Stimulated activated CD4-positive, alpha-beta T cell treated with anti-CD3 and anti-CD28 coated beads, Interleukin-1b, Interleukin-23, amount 100 ng/mL, for 24 hours (primary cell): Measurements from ENCODE around the gene CFAP20.
"Not testable (repeated sequence)": the region's sequence is repeated elsewhere in the genome, so short reads cannot be mapped to it uniquely, and the experiment has no call there.

Source experiments
- DNase-seq, 4 experiments: peaks; one replicate each; pipeline ENCODE4 v3.0.0-alpha.2; 2020; ENCODE audit warnings: low read depth in 4 of 4, low spot score in 1 of 4

Gene CFAP20

DNA sequence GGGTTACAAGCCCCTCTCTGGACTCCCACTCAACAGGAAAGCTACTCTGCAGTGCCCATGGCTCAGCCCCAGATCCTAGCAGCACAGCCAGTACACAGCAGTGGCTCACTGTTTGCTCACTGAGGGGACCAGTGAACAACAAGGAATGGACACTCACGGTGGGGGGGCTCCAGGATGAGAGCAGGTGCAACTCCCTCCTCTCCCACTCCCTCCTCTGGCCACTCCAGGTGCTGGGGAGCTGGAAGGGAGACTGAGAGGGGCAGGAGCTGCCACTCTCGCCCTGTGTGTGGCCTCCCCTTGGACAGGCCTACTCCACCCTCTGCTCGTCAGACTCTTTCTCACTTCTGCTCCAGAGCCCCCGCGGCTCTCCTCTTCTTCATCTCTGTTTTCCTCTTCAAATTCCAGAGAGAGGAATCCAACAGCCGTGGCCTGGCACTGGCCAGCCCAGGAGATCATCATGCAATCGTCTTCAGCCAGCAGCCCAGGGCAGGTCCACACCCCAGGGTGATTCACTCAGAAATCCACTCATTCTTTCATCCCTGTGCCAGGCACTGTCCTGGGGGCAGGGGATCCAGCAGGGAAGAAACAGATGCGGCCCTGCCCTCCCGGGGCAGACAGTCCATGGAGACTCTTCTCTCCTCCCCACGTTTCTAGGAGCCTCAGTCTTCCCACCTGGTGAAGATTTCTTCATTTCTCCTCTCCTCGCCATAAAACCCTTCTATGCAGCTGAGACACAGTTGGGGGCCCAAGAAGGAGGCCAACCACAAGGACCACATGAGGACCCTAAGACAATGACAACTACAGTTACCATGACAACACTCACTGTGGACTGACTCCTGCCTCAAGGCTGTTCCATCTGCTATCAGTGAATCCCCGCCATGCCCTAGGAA lies 30.7 kb downstream of the CFAP20 start:
- no peak for DNase-seq

DNA sequence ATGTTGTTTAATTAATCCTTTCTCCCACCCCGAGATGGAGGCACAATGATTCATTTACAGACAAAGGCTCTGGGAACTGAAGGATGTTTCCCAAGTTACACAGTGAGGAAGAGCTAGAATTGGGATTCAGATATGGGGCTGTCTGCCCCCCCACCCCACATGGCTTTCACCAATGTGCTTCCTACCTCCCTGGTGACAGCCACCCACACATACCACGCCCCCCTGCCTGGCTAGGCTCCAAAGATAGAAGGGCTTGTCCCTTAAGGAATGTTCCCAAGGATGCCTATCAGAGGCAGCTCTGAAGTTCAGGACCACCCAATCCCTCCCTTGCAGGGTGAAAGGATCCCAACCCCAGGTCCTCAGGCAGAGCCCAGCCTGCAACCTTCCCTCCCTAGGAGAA lies 32.9 kb downstream of the CFAP20 start:
- no peak for DNase-seq

- not testable (repeated sequence) for DNase-seq
Measured at GRCh38 chr16:58095575-58095960, 33.6 kb downstream of the CFAP20 start.

DNA sequence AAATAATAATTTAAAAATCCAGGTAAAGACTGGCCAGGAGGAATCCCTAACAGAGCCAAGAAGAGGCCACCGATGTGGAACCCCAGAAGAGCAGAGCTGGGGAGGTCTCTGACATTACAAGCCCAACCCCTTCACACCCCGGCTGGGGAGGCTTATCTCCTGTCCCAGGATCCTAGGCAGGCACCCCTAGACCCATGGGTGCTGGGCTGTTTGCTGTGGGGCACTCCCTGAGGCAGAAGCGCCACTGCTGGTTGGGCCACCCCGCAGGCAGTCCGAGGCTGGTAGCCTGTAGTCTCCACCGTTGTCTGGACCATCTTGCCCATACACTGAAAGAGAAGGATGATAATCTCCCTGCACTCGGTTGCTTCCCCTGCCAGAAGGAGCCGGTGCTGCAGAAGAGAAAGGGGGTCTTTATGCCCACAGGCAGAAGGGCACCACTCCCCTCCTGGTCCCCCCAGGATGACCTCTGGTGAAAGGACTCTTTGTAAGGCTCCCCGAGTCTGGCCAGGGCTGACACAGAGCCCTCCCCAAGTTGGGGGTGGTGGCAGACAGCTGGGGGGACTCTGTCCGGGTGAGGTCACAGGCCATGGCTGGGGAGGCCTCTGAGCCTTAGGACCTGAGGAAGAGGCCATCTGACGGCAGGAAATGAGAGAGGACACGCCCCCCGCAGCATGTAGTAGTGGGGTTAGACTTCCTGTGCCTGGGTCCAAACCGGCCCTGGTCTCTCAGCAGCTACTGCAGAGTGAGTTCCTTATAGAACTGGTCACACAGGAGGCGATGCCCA lies 34.2 kb downstream of the CFAP20 start:
- DNase-seq: no peak

- no peak for DNase-seq
Measured at GRCh38 chr16:58094026-58094425, 35.2 kb downstream of the CFAP20 start.

GRCh38 chr16:58090396-58090795 lies 38.8 kb downstream of the CFAP20 start:
- not testable (repeated sequence) for DNase-seq

- DNase-seq: no peak
Measured at GRCh38 chr16:58088091-58088490, 41.1 kb downstream of the CFAP20 start.

DNA sequence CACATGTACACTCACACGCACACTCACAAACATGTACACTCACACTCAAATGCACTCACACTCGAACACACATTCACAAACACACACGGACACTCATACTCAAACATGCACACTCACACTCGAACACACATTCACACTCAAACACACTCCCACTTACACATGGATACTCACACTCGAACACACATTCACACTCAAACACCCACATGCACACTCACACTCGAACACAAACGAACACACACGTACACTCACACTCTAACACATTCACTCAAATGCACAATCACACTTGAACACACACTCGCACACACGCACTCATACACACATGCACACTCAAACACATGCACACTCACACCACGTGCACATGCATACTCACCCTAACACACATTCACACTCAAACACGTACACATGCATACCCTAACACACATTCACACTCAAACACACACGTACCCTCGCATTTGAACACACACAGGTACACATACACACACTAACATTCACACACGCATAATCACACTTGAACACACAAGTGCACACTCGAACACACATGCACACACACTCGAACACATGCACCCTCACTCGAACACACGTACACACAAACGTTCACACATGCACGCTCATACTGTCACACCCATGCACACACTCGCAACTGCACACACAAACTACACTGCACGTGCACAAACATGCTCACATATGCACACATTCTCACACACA lies 41.8 kb downstream of the CFAP20 start:
- no peak for DNase-seq

- DNase-seq: no peak
Measured at GRCh38 chr16:58086381-58087208, 42.6 kb downstream of the CFAP20 start.

- no peak for DNase-seq
Measured at GRCh38 chr16:58085584-58086251, 43.5 kb downstream of the CFAP20 start.

- DNase-seq: no peak
Measured at GRCh38 chr16:58085171-58085570, 44.0 kb downstream of the CFAP20 start.

DNA sequence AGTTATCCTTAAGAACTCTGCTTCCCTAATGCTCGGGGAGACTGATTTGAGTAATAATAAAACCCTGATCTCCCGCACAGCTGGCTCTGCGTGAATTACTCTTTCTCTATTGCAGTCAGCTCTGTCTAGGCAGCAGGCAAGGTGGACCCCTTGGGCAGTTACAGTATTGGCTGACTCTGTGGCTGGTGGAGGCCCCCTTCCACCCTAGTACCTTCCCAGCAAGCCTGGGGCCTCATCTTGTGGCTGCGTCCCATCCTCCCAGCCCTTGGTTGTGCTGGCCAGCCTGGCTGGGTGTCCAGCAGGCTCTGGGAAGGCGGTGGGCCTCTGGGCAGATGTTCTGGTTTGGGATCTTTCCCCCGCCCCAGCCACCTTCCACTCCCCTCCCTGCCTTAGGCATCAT lies 44.5 kb downstream of the CFAP20 start:
- no peak for DNase-seq

DNA sequence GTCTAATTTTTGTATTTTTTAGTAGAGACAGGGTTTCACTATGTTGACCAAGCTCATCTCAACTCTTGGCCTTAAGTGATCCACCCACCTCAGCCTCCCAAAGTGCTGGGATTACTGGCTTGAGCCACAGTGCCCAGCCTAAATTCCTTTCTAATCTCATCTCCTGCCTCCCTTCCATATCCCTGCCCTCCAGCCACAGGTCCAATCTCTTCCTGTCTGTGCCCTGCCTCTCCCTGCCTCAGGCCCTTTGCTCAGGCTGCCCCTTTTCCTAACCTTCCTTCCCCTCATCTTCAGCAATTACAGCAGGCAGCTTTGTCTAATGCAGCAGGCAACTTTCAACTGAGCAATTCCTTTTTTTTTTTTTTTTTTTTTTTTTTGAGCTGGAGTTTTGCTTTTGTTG lies 46.8 kb downstream of the CFAP20 start:
- DNase-seq: no peak

GRCh38 chr16:58080657-58081056 lies 48.5 kb downstream of the CFAP20 start:
- not testable (repeated sequence) for DNase-seq

DNA sequence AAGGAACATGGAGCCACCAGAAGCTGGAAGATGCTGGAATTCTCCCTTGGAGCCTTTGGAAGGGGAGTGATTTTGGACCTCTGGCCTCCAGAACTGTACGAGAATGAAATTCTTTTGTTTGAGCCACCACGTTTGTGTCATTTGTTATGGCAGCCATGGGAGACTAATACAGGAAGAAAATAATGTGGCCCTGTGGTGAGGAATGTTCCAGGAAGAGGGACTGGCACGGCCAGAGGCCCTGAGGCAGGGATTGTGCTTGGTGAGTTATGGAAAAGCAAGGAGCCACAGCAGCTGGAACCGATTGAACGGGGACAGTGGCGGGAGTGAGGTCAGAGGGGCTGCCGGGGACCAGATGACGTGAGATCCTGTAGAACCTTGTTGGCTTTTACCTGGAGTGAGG lies 51.4 kb downstream of the CFAP20 start:
- DNase-seq: no peak

GRCh38 chr16:58076514-58076913 lies 52.7 kb downstream of the CFAP20 start:
- DNase-seq: no peak

- no peak for DNase-seq
Measured at GRCh38 chr16:58074657-58075056, 54.5 kb downstream of the CFAP20 start.

DNA sequence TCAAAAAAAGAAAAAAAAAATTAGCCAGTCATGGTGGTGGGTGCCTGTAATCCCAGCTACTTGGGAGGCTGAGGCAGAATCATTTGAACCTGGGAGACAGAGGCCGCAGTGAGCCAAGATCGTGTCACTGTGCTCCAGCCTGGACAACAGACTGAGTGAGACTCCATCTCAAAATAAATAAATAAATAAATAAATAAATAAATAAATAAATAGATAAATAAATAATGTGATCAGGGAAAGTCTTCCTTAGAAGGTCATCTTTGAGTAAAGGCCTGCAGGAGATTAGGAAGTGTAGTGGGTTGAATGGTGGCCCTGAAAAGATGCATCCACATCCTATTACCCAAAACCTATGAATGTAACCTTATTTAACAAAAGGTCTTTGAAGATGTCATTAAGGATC lies 56.1 kb downstream of the CFAP20 start:
- not testable (repeated sequence) for DNase-seq

- not testable (repeated sequence) for DNase-seq
Measured at GRCh38 chr16:58072134-58072533, 57.0 kb downstream of the CFAP20 start.

DNA sequence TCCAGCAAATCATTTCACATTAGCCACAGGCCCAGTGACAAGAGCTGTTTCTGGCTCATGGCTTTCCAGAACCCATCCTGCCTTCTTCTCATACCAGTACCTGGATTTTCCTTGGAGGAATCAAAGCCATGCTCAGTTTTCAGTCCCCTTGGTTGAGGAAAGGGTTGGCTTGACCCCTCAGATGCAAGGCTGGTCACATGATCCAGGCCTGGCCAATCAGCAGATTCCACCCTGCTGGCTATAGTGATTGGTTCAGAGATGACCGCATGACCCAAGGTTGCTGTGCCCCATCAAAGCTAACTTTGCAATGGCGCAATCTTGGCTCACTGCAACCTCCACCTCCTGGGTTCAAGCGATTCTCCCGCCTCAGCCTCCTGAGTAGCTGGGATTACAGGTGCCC lies 58.6 kb downstream of the CFAP20 start:
- no peak for DNase-seq
